Bronchial epithelial cell (primary cell): ENCODE data around the gene PRIMA1. TPM values are rescaled to one million over a fixed set of nuclear protein-coding genes. Genes with fewer than 3 reads are reported as not detected.

Experiments used
- DNase-seq: peaks from one replicate; pipeline ENCODE4 v3.0.0-alpha.2; 2010; ENCODE audit warnings: low read depth
- FAIRE-seq: peaks from 2 replicates; lab custom pipeline; 2011; peaks lifted over from hg19 to GRCh38; lab: Jason Lieb, UNC
- H3K27me3 ChIP-seq: 2 replicates; pipeline ENCODE4 v1.5.1; 2011; ENCODE audit warnings: low read length; ENCODE audit not compliant: control insufficient read depth, insufficient read depth
- H3K36me3 ChIP-seq: 2 replicates; pipeline ENCODE4 v1.5.1; 2011; ENCODE audit warnings: low read length; ENCODE audit not compliant: control insufficient read depth, insufficient read depth
- H3K4me3 ChIP-seq: 2 replicates; pipeline ENCODE4 v1.5.1; 2011; ENCODE audit warnings: mild to moderate bottlenecking, low read depth, low read length, control low read depth
- CTCF ChIP-seq: IDR thresholded peaks from 2 replicates; pipeline ENCODE4 v1.5.1; 2011; ENCODE audit warnings: mild to moderate bottlenecking, moderate library complexity, low read length, control low read depth, inconsistent platforms; ENCODE audit not compliant: insufficient read depth, severe bottlenecking
- total RNA-seq: library from RNA; depleted of rRNA; stranded (reverse); fragments of >200 nt; gene quantifications from 2 replicates; pipeline ENCODE4 v1.2.1, GENCODE V29; 2014

The PRIMA1 gene
- total RNA-seq, 1 donor from 2014 or later: not detected

- Histone ChIP-seq H3K4me3 (no peak overlapping the region), H3K36me3 (no peaks in the 10 kb centered on the region), H3K27me3 (no peaks in the 10 kb centered on the region)
- DNase-seq (no peak), FAIRE-seq (peak; percentile 75)
- TF ChIP-seq CTCF: no peak
Observed at GRCh38 chr14:93691042-93691780, 97.1 kb downstream of the PRIMA1 start.

- Histone ChIP-seq H3K4me3 (no peak overlapping the region), H3K36me3 (no peaks in the 10 kb centered on the region), H3K27me3 (no peaks in the 10 kb centered on the region)
- FAIRE-seq (no peak), DNase-seq (no peak)
- TF ChIP-seq CTCF: no peak
Observed at GRCh38 chr14:93690146-93690545, 98.1 kb downstream of the PRIMA1 start.

- DNase-seq (no peak), FAIRE-seq (no peak)
- no peak overlapping the region for H3K4me3 ChIP-seq
- no peaks in the 10 kb centered on the region for H3K27me3 ChIP-seq
- H3K36me3 ChIP-seq: no peaks in the 10 kb centered on the region
- no peak for TF ChIP-seq CTCF
Observed at GRCh38 chr14:93688820-93689219, 99.5 kb downstream of the PRIMA1 start.

GRCh38 chr14:93688239-93688666 lies 100.0 kb downstream of the PRIMA1 start:
- DNase-seq: no peak
- TF ChIP-seq CTCF: no peak

GRCh38 chr14:93686268-93686667 lies 102.0 kb downstream of the PRIMA1 start:
- no peak for TF ChIP-seq CTCF
- DNase-seq (peak; percentile 49), FAIRE-seq (no peak)
- H3K4me3 ChIP-seq: no peak overlapping the region
- no peaks in the 10 kb centered on the region for H3K27me3 ChIP-seq
- no peaks in the 10 kb centered on the region for H3K36me3 ChIP-seq

More at GRCh38 chr14:93688239-93688666, 100.0 kb downstream of the PRIMA1 start:
- no peak for FAIRE-seq
- no peaks in the 10 kb centered on the region for H3K36me3 ChIP-seq
- no peaks in the 10 kb centered on the region for H3K27me3 ChIP-seq
- no peak overlapping the region for H3K4me3 ChIP-seq
